Lower leg skin (tissue), 4 donors: ENCODE results near the gene STX18. TPM values are rescaled to one million over a fixed set of nuclear protein-coding genes. Genes with fewer than 3 reads are reported as not detected.

ENCODE experiments used
- DNase-seq, 2 donors: peaks; one replicate each; pipeline ENCODE4 v3.0.0-alpha.2; 2019; ENCODE audit warnings: low spot score in 2 of 2
- H3K4me3 ChIP-seq: fragments of 200-600 bp; sonication (generic); 2 replicates; pipeline ENCODE4 v1.5.1; 2017; ENCODE audit warnings: mild to moderate bottlenecking, low read depth; ENCODE audit not compliant: poor library complexity, severe bottlenecking
- CTCF ChIP-seq, 3 donors: fragments of 450-650 bp; IDR thresholded peaks; one replicate each; pipeline ENCODE4 v1.5.1; 2016; ENCODE audit warnings: antibody characterized with exemption in 3 of 3, mild to moderate bottlenecking in 3 of 3, moderate library complexity in 2 of 3
- POLR2A ChIP-seq, 2 donors: fragments of 450-650 bp; IDR thresholded peaks; one replicate each; pipeline ENCODE4 v1.6.1; 2016 to 2017; ENCODE audit warnings: antibody characterized with exemption in 2 of 2, mild to moderate bottlenecking in 1 of 2, moderate library complexity in 1 of 2
- WGBS, 2 donors: methylation state at CpG; one replicate each; pipeline ENCODE4 v1.1.5; 2018; 5-methylcytosine and 5-hydroxymethylcytosine counted together
- intact Hi-C: fragments of 100-400 bp; cut with DNase I; formaldehyde crosslinking; loops from one replicate; pipeline ENCODE4 v1.15.0; 2023; ENCODE audit warnings: low total_unique reads
- total RNA-seq, 4 donors: library from RNA; depleted of rRNA; stranded (reverse); fragments of >200 nt; gene quantifications; one replicate each; pipeline ENCODE4 v1.1.0, GENCODE V29; 2016

STX18 gene
- total RNA-seq, 4 donors from 2014 or later, result 18.1 to 24.6 (median 21.5) TPM

GRCh38 chr4:4407299-4408131, 134.3 kb downstream of the STX18 start:
- no peak for DNase-seq
- 79 to 89% methylated on average over 18 to 19 of the region's 19 CpGs for WGBS, 2 donors
- TF ChIP-seq CTCF (IDR thresholded peaks at IDR 0.05), result no peak
- no peak for TF ChIP-seq POLR2A (IDR thresholded peaks at IDR 0.05)
- intact Hi-C loops, result no loop called here
- H3K4me3 ChIP-seq, result no peak overlapping the region

DNA sequence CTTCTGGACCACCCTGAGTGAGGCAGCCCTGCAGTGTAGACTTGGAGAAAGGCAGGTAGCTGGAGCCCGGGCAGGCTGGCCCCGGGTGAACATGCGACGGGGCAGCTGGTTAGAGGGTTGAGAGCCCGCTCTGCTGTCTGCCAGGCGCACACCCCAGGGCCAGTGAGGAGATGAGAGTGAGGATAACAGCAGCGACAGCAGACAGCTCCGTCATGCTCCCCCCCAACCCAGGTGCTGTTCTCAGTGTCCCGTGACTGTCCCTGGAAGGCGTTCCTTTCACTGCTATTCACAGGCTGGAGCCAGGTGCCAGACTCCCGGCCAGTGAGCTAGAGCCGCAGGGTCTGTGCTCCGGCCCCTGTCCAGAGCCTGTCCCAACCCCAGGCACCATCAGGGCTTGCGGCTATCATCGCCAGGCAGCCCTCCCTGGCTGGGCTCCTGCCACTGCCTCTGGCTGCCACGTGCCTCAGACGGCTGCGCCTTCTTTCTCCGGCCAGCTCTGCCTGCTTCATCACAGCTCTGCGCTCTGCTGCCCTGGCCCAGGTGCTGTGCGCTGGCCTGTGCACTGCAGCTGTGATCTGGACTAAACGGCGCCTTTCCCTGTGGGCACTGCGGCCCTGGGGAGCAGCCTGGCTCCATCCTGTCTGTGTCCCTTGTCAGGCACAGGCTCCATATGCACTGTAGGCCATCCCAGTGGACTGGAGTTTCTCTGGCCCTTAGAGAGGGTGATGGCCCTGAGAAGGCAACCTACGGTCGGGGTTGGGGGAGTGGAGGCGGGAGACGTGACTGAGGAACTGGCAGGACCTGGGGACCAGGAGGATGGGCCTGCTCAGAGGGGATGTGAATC, 135.2 kb downstream of the STX18 start:
- 68 to 75% methylated on average over 23 to 28 of the region's 28 CpGs for WGBS, 2 donors
- no peak for TF ChIP-seq POLR2A (IDR thresholded peaks at IDR 0.05)
- no peak for TF ChIP-seq CTCF (IDR thresholded peaks at IDR 0.05)
- no peak for DNase-seq
- intact Hi-C loops, result no loop called here
- no peak overlapping the region for H3K4me3 ChIP-seq

- 91 to 93% methylated on average over 15 of the region's 15 CpGs for WGBS, 2 donors
- intact Hi-C loops, result no loop called here
- no peak for TF ChIP-seq POLR2A (IDR thresholded peaks at IDR 0.05)
- TF ChIP-seq CTCF (IDR thresholded peaks at IDR 0.05), result no peak
- DNase-seq, result no peak
- H3K4me3 ChIP-seq, result no peak overlapping the region
These were observed 136.4 kb downstream of the STX18 start for GRCh38 chr4:4405358-4405962.

DNA sequence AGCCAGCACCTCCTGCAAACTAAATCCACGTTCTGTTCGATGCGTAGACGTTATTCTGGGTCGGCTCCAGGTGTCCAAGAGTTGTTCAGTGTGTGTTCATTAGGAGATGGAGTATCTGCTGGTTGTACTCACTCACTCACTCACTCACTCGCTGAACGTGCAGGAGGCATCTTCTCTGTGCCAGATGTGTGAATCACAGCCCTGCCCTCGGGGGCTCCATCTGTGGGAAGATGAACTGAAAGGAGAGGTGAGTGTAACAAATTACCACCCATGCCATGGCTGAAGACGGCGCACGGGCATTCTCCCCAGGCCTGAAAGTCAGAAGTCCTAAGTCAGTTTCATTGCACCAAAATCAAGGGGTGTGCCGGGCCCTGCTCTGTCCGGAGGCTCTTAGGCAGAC, 138.9 kb downstream of the STX18 start:
- TF ChIP-seq CTCF (IDR thresholded peaks at IDR 0.05), result no peak
- TF ChIP-seq POLR2A (IDR thresholded peaks at IDR 0.05), result no peak
- no peak for DNase-seq
- 39 to 47% methylated on average over 13 of the region's 13 CpGs for WGBS, 2 donors
- intact Hi-C loops, result no loop called here
- H3K4me3 ChIP-seq, result no peak overlapping the region

DNA sequence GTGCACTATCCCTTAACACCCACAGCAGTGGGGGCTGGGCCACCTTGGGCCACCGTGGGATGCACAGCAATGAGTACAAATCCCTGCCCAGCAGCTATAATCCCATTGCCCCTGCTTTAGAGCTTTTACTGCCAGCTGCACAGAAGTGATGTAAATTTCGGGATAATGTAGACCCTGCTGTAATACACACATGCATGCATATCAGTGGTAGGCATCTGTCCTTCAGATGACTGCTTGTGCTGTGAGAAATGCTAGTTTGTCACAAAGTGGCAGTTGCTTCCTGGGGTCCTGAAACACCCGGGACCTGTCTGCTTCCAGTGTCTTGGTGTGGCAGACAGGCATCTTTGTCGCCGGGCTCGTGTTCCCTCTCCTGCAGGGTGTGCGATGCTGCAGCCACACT, 140.8 kb downstream of the STX18 start:
- 59 to 76% methylated on average over 7 of the region's 7 CpGs for WGBS, 2 donors
- H3K4me3 ChIP-seq, result no peak overlapping the region
- intact Hi-C loops, result no loop called here
- DNase-seq, result no peak
- no peak for TF ChIP-seq POLR2A (IDR thresholded peaks at IDR 0.05)
- TF ChIP-seq CTCF (IDR thresholded peaks at IDR 0.05), result no peak
